ENCODE measurements around the gene KRT6C. TPM values are rescaled to one million over a fixed set of nuclear protein-coding genes. Genes with fewer than 3 reads are reported as not detected.
"Not testable (repeated sequence)": the region's sequence is repeated elsewhere in the genome, so short reads cannot be mapped to it uniquely, and the experiment has no call there.

The KRT6C gene
- total and polyA plus RNA-seq, 2 donors from 2014 or later, result not detected

- no peaks in the 10 kb centered on the region for H3K36me3 ChIP-seq (ENCODE audit: control insufficient read depth in 2 of 3, insufficient read depth in 3 of 3, low read length in 3 of 3)
- intact Hi-C loops (cut with DNase I), result loop anchor here (10.0 kb wide), 1 partner anchor 118 kb away; the partner anchor contains the start of gene KRT84
- no peaks in the 10 kb centered on the region for H3K4me1 ChIP-seq (ENCODE audit: control insufficient read depth in 2 of 3, insufficient read depth in 2 of 3, low read depth in 1 of 3, low read length in 3 of 3)
- no peak overlapping the region for H3K4me3 ChIP-seq (ENCODE audit: low read length in 3 of 3)
- H3K9ac ChIP-seq (ENCODE audit: low read length in 3 of 3), result no peak overlapping the region
- DNase-seq (no peak), FAIRE-seq (no peak)
- H3K27ac ChIP-seq (ENCODE audit: low read depth in 2 of 2, low read length in 2 of 2), result no peak overlapping the region
- no peaks in the 10 kb centered on the region for H3K27me3 ChIP-seq (ENCODE audit: control insufficient read depth, insufficient read depth, low read length)
- no peak for TF ChIP-seq CTCF (IDR thresholded peaks at IDR 0.05; ENCODE audit: borderline replicate concordance, extremely low read depth, insufficient read depth)
- peaks cover 0 to 5% (median 0%) of the 10 kb centered on the region in 3 donors for H3K9me3 ChIP-seq (ENCODE audit: control insufficient read depth in 2 of 3, insufficient read depth in 1 of 3, low read length in 3 of 3)
Measured at GRCh38 chr12:52502877-52503276, 29.3 kb upstream of the KRT6C start.

GRCh38 chr12:52501490-52501889 lies 27.9 kb upstream of the KRT6C start:
- Histone ChIP-seq H3K9ac (ENCODE audit: low read length in 3 of 3) (no peak overlapping the region), H3K9me3 (ENCODE audit: control insufficient read depth in 2 of 3, insufficient read depth in 1 of 3, low read length in 3 of 3) (peaks cover 0 to 5% (median 0%) of the 10 kb centered on the region in 3 donors), H3K27me3 (ENCODE audit: control insufficient read depth, insufficient read depth, low read length) (no peaks in the 10 kb centered on the region), H3K4me1 (ENCODE audit: control insufficient read depth in 2 of 3, insufficient read depth in 2 of 3, low read depth in 1 of 3, low read length in 3 of 3) (no peaks in the 10 kb centered on the region), H3K4me3 (ENCODE audit: low read length in 3 of 3) (no peak overlapping the region), H3K36me3 (ENCODE audit: control insufficient read depth in 2 of 3, insufficient read depth in 3 of 3, low read length in 3 of 3) (no peaks in the 10 kb centered on the region), H3K27ac (ENCODE audit: low read depth in 2 of 2, low read length in 2 of 2) (no peak overlapping the region)
- TF ChIP-seq CTCF (IDR thresholded peaks at IDR 0.05; ENCODE audit: borderline replicate concordance, extremely low read depth, insufficient read depth), result no peak
- intact Hi-C loops (cut with DNase I), result loop anchor here (10.0 kb wide), 1 partner anchor 117 kb away; the partner anchor contains the start of gene KRT84
- no peak for DNase-seq
- FAIRE-seq, result no peak

GRCh38 chr12:52500574-52500973 lies 27.0 kb upstream of the KRT6C start:
- H3K36me3 ChIP-seq (ENCODE audit: control insufficient read depth in 2 of 3, insufficient read depth in 3 of 3, low read length in 3 of 3); H3K27me3 ChIP-seq (ENCODE audit: control insufficient read depth, insufficient read depth, low read length); DNase-seq; H3K27ac ChIP-seq (ENCODE audit: low read depth in 2 of 2, low read length in 2 of 2); H3K4me1 ChIP-seq (ENCODE audit: control insufficient read depth in 2 of 3, insufficient read depth in 2 of 3, low read depth in 1 of 3, low read length in 3 of 3); H3K4me3 ChIP-seq (ENCODE audit: low read length in 3 of 3); FAIRE-seq; H3K9ac ChIP-seq (ENCODE audit: low read length in 3 of 3); H3K9me3 ChIP-seq (ENCODE audit: control insufficient read depth in 2 of 3, insufficient read depth in 1 of 3, low read length in 3 of 3): not testable (repeated sequence)
- intact Hi-C loops (cut with DNase I), result loop anchor here (10.0 kb wide), 1 partner anchor 116 kb away; the partner anchor contains the start of gene KRT84

- no peaks in the 10 kb centered on the region for H3K4me1 ChIP-seq (ENCODE audit: control insufficient read depth in 2 of 3, insufficient read depth in 2 of 3, low read depth in 1 of 3, low read length in 3 of 3)
- FAIRE-seq (no peak), DNase-seq (no peak)
- H3K9me3 ChIP-seq (ENCODE audit: control insufficient read depth in 2 of 3, insufficient read depth in 1 of 3, low read length in 3 of 3), result peaks cover 0 to 5% (median 0%) of the 10 kb centered on the region in 3 donors
- H3K27ac ChIP-seq (ENCODE audit: low read depth in 2 of 2, low read length in 2 of 2), result no peak overlapping the region
- H3K4me3 ChIP-seq (ENCODE audit: low read length in 3 of 3), result no peak overlapping the region
- TF ChIP-seq CTCF (IDR thresholded peaks at IDR 0.05; ENCODE audit: borderline replicate concordance, extremely low read depth, insufficient read depth), result no peak
- no peaks in the 10 kb centered on the region for H3K36me3 ChIP-seq (ENCODE audit: control insufficient read depth in 2 of 3, insufficient read depth in 3 of 3, low read length in 3 of 3)
- no peaks in the 10 kb centered on the region for H3K27me3 ChIP-seq (ENCODE audit: control insufficient read depth, insufficient read depth, low read length)
- no peak overlapping the region for H3K9ac ChIP-seq (ENCODE audit: low read length in 3 of 3)
- intact Hi-C loops (cut with DNase I), result loop anchor here (10.0 kb wide), 1 partner anchor 115 kb away; the partner anchor contains the start of gene KRT84
Measured at GRCh38 chr12:52499806-52500560, 26.4 kb upstream of the KRT6C start.

Measured in kidney (tissue), 14 donors.